Caco-2 (cell line): ENCODE measurements around the gene ZNF43. TPM values are rescaled to one million over a fixed set of nuclear protein-coding genes. Genes with fewer than 3 reads are reported as not detected.

Experiments used
- BruUV-seq: library from RNA; stranded (reverse); fragments of 400-500 nt; replicated peaks from 2 replicates; lab custom pipeline; 2021; lab: Mats Ljungman, UMichigan
- CTCF ChIA-PET: fragments of 300-600 bp; sonication (Branson Sonifier 250); formaldehyde crosslinking; loops from one replicate; lab custom pipeline; 2022; ENCODE audit warnings: antibody characterized with exemption; lab: Charles Lee
- POLR2A ChIA-PET: fragments of 300-600 bp; sonication (Branson Sonifier 250); formaldehyde crosslinking; loops from one replicate; lab custom pipeline; 2022; ENCODE audit warnings: antibody characterized with exemption; lab: Charles Lee
- DNase-seq, 2 experiments: peaks; one replicate each; pipeline versions ENCODE4 v3.0.0 to v3.0.0-alpha.2; 2020 to 2022
- H3K27me3 ChIP-seq: replicated peaks from 2 replicates; pipeline ENCODE4 v1.6.0; 2011; ENCODE audit warnings: low read length; ENCODE audit not compliant: control insufficient read depth, insufficient read depth
- H3K36me3 ChIP-seq: 2 replicates; pipeline ENCODE4 v1.5.1; 2011; ENCODE audit warnings: low read length; ENCODE audit not compliant: control insufficient read depth, insufficient read depth
- H3K4me1 ChIP-seq: fragments of 250-450 bp; sonication (Bioruptor Pico); 2 replicates; pipeline ENCODE4 v1.5.1; 2020; ENCODE audit warnings: mild to moderate bottlenecking
- H3K4me3 ChIP-seq: 2 replicates; pipeline ENCODE4 v1.5.1; 2011; ENCODE audit warnings: low read depth, mild to moderate bottlenecking, control low read depth, low read length
- H3K9me3 ChIP-seq: fragments of 250-450 bp; sonication (Bioruptor Pico); 2 replicates; pipeline ENCODE4 v1.5.1; 2020; ENCODE audit warnings: mild to moderate bottlenecking, moderate library complexity
- H3K27ac Mint-ChIP-seq: one replicate; pipeline ENCODE4 v1.8.0; 2022; ENCODE audit warnings: mixed read lengths; ENCODE audit not compliant: unreplicated experiment
- H3K27me3 Mint-ChIP-seq: one replicate; pipeline ENCODE4 v1.8.0; 2022; ENCODE audit warnings: mixed read lengths; ENCODE audit not compliant: insufficient read depth, unreplicated experiment
- H3K36me3 Mint-ChIP-seq: one replicate; pipeline ENCODE4 v1.8.0; 2022; ENCODE audit warnings: mild to moderate bottlenecking, mixed read lengths; ENCODE audit not compliant: insufficient read depth, unreplicated experiment
- H3K4me1 Mint-ChIP-seq: one replicate; pipeline ENCODE4 v1.8.0; 2022; ENCODE audit warnings: low read depth, mixed read lengths; ENCODE audit not compliant: unreplicated experiment
- H3K4me3 Mint-ChIP-seq: one replicate; pipeline ENCODE4 v1.8.0; 2022; ENCODE audit warnings: mild to moderate bottlenecking, moderate library complexity, mixed read lengths; ENCODE audit not compliant: unreplicated experiment
- H3K9me3 Mint-ChIP-seq: one replicate; pipeline ENCODE4 v1.8.0; 2022; ENCODE audit warnings: mixed read lengths; ENCODE audit not compliant: unreplicated experiment
- CTCF ChIP-seq, 2 experiments: fragments of 200-600 bp in 1 of 2; IDR thresholded peaks; 1 replicate in 1 of 2; 2 replicates in 1 of 2; pipeline versions ENCODE4 v1.5.1 to v1.8.0; 2011 to 2022; ENCODE audit warnings: antibody characterized with exemption in 1 of 2, control low read depth in 1 of 2, inconsistent platforms in 1 of 2, low read depth in 1 of 2, low read length in 1 of 2, mild to moderate bottlenecking in 1 of 2, moderate library complexity in 1 of 2; ENCODE audit not compliant: insufficient read depth in 1 of 2, severe bottlenecking in 1 of 2, unreplicated experiment in 1 of 2
- intact Hi-C: fragments of 100-400 bp; cut with micrococcal nuclease; formaldehyde crosslinking; loops from one replicate; pipeline ENCODE4 v1.10.0; 2022; ENCODE audit not compliant: unreplicated experiment
- total RNA-seq: library from RNA; stranded (reverse); gene quantifications from 2 replicates; pipeline ENCODE4 v1.2.3, GENCODE V29; 2022

The ZNF43 gene
- total RNA-seq, 1 experiment from 2014 or later, result not detected

DNA sequence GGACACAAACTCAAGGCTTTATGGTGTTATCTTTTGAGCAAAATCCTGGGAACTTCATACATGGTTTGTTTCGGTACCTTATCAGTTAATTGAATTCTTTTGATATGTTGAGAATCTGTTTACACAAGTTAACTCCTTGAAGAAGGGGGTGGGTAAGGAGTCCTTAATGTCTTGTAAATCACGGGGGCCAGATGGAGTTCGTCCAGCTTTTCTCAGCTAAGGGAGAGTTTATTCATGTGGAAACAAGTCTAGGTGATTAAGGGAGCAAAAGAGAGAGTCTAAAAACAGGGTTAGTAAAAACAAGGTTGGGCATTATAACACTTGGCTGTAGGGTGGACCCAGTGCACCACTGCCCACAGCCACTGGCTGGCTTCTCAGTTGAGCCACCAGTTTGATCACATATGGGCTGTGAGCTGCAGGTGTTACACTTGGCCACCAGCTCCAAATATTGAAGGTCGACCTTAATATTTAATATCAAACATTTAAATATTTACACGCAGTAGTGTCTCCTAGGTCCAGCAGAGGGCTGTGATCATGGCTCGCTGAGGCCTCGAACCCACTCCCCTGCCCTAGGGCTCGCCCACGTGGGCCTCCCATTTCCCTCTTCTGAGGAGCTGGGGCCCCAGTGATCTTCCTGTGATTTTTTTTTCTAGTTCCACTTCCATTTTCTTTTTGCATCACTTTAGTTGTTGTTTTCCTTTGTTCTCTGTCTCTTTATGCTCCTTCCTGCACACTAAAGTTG lies 21.0 kb upstream of the ZNF43 start:
- H3K9me3 Mint-ChIP-seq, result peaks cover 22% of the 10 kb centered on the region
- H3K27ac Mint-ChIP-seq, result no peak overlapping the region
- H3K27me3 Mint-ChIP-seq, result no peaks in the 10 kb centered on the region
- no peaks in the 10 kb centered on the region for H3K4me1 Mint-ChIP-seq
- no peak for TF ChIP-seq CTCF (IDR thresholded peaks at IDR 0.05; ENCODE audit: insufficient read depth in 1 of 2, low read depth in 1 of 2, low read length in 1 of 2, severe bottlenecking in 1 of 2, unreplicated experiment in 1 of 2)
- intact Hi-C loops, result no loop called here
- Histone ChIP-seq H3K27me3 (no peaks in the 10 kb centered on the region), H3K36me3 (no peaks in the 10 kb centered on the region), H3K4me1 (no peaks in the 10 kb centered on the region), H3K9me3 (no peaks in the 10 kb centered on the region), H3K4me3 (no peak overlapping the region)
- POLR2A ChIA-PET, result no interaction called here
- CTCF ChIA-PET, result no interaction called here
- H3K4me3 Mint-ChIP-seq, result no peak overlapping the region
- no peak for DNase-seq
- no peaks in the 10 kb centered on the region for H3K36me3 Mint-ChIP-seq
- no TSS peak for BruUV-seq

- H3K27ac Mint-ChIP-seq, result no peak overlapping the region
- Histone ChIP-seq H3K4me1 (no peaks in the 10 kb centered on the region), H3K27me3 (no peaks in the 10 kb centered on the region), H3K4me3 (no peak overlapping the region), H3K36me3 (no peaks in the 10 kb centered on the region), H3K9me3 (no peaks in the 10 kb centered on the region)
- TF ChIP-seq CTCF (IDR thresholded peaks at IDR 0.05; ENCODE audit: insufficient read depth in 1 of 2, low read depth in 1 of 2, low read length in 1 of 2, severe bottlenecking in 1 of 2, unreplicated experiment in 1 of 2), result no peak
- intact Hi-C loops, result no loop called here
- no peaks in the 10 kb centered on the region for H3K4me1 Mint-ChIP-seq
- H3K4me3 Mint-ChIP-seq, result no peak overlapping the region
- ChIA-PET CTCF (no interaction called here), POLR2A (no interaction called here)
- no peaks in the 10 kb centered on the region for H3K27me3 Mint-ChIP-seq
- no TSS peak for BruUV-seq
- no peaks in the 10 kb centered on the region for H3K36me3 Mint-ChIP-seq
- H3K9me3 Mint-ChIP-seq, result peaks cover 11% of the 10 kb centered on the region
- DNase-seq, result no peak
Measured at GRCh38 chr19:21851596-21852345, 15.8 kb upstream of the ZNF43 start.

DNA sequence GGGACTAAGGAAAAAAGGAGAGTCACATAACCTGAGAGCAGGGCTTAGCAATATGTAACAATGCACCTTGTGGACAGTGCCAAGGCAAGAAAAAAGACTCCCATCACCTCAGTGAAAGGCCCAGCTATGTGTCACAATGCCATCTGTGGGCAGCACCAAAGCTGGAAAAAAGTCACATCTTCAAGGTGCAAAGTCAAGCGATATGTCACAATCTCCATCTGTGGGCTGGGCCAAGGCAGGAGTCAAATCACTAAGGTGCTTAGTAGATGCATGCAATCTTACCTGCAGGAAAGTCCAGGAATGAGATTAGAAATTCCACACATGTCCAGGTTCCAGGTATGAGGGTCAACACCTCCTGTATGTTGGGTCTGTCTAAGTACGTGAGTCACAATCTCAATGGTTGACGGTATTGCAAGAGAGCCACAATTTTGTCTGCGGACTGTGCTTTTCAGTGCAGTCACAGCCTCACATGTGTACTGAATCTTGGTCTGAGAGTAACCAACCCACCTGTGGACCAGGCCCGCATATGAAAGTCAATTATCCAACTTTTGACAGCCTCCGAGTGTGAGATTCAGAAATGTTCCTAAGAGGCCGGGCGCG lies 14.8 kb upstream of the ZNF43 start:
- ChIA-PET POLR2A (no interaction called here), CTCF (no interaction called here)
- no peak overlapping the region for H3K27ac Mint-ChIP-seq
- no peaks in the 10 kb centered on the region for H3K9me3 ChIP-seq
- H3K4me1 ChIP-seq, result no peaks in the 10 kb centered on the region
- no peaks in the 10 kb centered on the region for H3K4me1 Mint-ChIP-seq
- intact Hi-C loops, result no loop called here
- no peaks in the 10 kb centered on the region for H3K27me3 Mint-ChIP-seq
- H3K9me3 Mint-ChIP-seq, result peaks cover 11% of the 10 kb centered on the region
- H3K36me3 ChIP-seq, result no peaks in the 10 kb centered on the region
- BruUV-seq, result no TSS peak
- TF ChIP-seq CTCF (IDR thresholded peaks at IDR 0.05; ENCODE audit: insufficient read depth in 1 of 2, low read depth in 1 of 2, low read length in 1 of 2, severe bottlenecking in 1 of 2, unreplicated experiment in 1 of 2), result no peak
- H3K27me3 ChIP-seq, result no peaks in the 10 kb centered on the region
- DNase-seq, result no peak
- no peaks in the 10 kb centered on the region for H3K36me3 Mint-ChIP-seq
- no peak overlapping the region for H3K4me3 ChIP-seq
- H3K4me3 Mint-ChIP-seq, result no peak overlapping the region
